Measurements from ENCODE around the gene ENPP3.

Gene ENPP3

DNA sequence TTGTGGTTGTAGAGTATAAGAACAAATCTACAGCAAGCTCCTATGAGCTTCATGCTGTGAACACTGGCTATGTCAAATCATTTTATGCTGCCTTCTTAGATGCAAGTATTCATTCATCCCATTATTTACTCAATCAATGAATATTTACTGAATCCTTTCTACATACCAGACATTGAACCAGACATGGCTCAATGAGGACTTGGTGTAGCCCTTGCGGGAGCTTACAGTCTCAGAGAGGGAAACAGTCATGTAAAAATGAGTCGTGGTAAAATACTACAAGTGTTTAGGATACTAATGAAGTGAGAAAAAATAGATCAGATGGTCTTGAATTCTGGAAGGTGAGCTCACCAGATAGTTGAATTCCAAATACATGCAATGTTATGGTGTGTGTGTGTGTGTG is 125.9 kb downstream of the ENPP3 start:
- peaks cover 37% of the 10 kb centered on the region for H3K27me3 Mint-ChIP-seq (ENCODE audit: low read depth)

DNA sequence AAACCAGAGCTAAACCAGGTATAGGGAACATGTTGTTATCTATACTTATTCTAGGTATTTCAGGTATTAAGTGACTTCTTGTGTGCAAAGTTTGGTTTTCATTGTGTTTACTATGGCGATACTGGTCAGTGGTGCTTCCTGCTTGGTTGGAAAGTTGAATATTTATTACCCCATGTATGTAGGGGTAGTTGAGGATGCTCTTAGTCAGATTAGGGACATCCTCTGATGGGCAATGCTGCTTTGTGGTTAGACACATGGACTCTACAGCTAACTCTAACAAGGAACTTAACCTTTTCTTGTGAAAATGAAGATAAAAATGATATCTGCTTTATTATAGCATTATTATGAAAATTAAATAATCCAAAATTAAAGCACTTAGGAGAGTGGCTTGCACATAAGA is 126.6 kb downstream of the ENPP3 start:
- Mint-ChIP-seq H3K27ac (no peak overlapping the region), H3K27me3 (ENCODE audit: low read depth) (peaks cover 40% of the 10 kb centered on the region), H3K36me3 (ENCODE audit: low read depth) (no peaks in the 10 kb centered on the region), H3K4me3 (no peak overlapping the region), H3K9me3 (no peaks in the 10 kb centered on the region), H3K4me1 (ENCODE audit: low read depth) (no peaks in the 10 kb centered on the region)
- DNase-seq (ENCODE audit: low spot score) = no peak

More for the DNA sequence above, 125.9 kb downstream of the ENPP3 start:
- no peak overlapping the region for H3K27ac Mint-ChIP-seq
- no peak for DNase-seq (ENCODE audit: low spot score)
- no peak overlapping the region for H3K4me3 Mint-ChIP-seq
- H3K36me3 Mint-ChIP-seq (ENCODE audit: low read depth) = no peaks in the 10 kb centered on the region
- H3K9me3 Mint-ChIP-seq = no peaks in the 10 kb centered on the region
- H3K4me1 Mint-ChIP-seq (ENCODE audit: low read depth) = no peaks in the 10 kb centered on the region

DNA sequence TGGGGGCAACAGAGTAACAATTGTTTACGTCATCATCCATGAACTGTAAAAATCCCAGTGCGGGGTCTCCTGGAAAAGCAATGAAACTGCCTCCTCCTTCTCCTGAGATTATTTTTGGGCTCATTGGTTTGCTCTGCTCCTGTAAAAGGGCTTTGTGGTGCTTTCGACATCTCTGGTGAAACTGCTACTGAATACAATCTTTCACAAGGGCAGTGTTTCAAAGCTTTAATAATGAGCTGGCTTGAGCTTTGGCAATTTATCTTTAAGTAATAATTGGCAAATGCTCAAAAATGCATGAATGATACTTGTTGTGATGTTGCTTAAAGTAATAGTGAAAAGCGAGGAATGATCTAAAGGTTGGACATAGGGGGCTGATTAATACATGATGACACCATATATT is 127.2 kb downstream of the ENPP3 start:
- Mint-ChIP-seq H3K27ac (no peak overlapping the region), H3K4me1 (ENCODE audit: low read depth) (no peaks in the 10 kb centered on the region), H3K36me3 (ENCODE audit: low read depth) (no peaks in the 10 kb centered on the region), H3K9me3 (no peaks in the 10 kb centered on the region), H3K27me3 (ENCODE audit: low read depth) (peaks cover 40% of the 10 kb centered on the region), H3K4me3 (no peak overlapping the region)
- no peak for DNase-seq (ENCODE audit: low spot score)

DNA sequence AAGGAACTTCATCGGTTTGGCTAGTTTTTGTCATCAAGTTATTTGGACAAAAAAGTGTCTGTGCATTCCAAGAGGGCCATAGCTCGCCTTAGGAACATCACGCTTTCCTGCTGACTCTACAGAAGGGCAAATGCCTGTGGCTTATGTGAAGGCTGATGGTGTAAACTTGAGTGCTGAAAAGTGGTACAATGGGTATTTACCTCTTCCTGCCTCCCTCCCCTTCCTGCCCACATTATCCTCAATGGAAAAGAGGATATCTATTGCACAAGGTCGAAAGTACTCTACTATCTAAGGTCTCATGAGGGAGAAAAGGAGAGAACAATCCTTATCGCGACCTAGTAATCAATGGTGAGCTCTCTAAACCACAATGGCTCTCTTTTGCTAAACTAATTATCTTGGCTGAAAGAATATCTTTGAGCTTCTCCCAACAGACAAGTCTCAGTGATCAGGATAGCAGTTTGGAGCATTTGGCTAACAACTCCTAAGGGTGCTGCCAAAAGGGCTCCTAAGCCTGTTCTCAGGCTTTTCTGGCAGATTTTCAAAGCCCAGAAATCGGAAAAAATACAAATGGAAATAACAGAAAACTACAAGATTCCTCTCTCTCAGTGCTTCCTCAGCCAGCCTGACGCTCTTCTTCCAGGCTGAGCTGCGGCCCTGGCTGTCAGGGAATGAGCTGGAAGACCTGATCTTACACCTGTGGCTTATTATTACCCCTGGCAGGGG is 128.1 kb downstream of the ENPP3 start:
- H3K27ac Mint-ChIP-seq = no peak overlapping the region
- no peaks in the 10 kb centered on the region for H3K36me3 Mint-ChIP-seq (ENCODE audit: low read depth)
- H3K4me1 Mint-ChIP-seq (ENCODE audit: low read depth) = no peaks in the 10 kb centered on the region
- no peak overlapping the region for H3K4me3 Mint-ChIP-seq
- DNase-seq (ENCODE audit: low spot score) = no peak
- peaks cover 37% of the 10 kb centered on the region for H3K27me3 Mint-ChIP-seq (ENCODE audit: low read depth)
- no peaks in the 10 kb centered on the region for H3K9me3 Mint-ChIP-seq

DNA sequence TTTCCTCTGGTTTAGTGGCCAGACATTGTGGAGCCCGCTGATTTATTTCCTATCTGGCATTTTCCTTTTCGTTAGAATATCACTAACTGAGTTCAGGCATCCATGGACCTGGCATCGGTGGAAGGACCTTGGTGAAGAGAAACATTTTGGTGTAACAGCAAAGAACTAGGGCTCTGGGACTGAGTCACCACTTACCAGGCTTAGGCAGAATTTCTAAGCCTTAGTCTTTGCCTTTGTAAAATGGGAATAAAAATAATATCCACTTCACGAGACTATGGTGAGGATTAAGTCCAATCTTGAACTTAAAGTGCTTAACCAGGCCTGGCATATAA is 128.7 kb downstream of the ENPP3 start:
- H3K27me3 Mint-ChIP-seq (ENCODE audit: low read depth) = peaks cover 37% of the 10 kb centered on the region
- no peak overlapping the region for H3K27ac Mint-ChIP-seq
- H3K9me3 Mint-ChIP-seq = no peaks in the 10 kb centered on the region
- no peak overlapping the region for H3K4me3 Mint-ChIP-seq
- H3K4me1 Mint-ChIP-seq (ENCODE audit: low read depth) = no peaks in the 10 kb centered on the region
- no peaks in the 10 kb centered on the region for H3K36me3 Mint-ChIP-seq (ENCODE audit: low read depth)
- DNase-seq (ENCODE audit: low spot score) = no peak

DNA sequence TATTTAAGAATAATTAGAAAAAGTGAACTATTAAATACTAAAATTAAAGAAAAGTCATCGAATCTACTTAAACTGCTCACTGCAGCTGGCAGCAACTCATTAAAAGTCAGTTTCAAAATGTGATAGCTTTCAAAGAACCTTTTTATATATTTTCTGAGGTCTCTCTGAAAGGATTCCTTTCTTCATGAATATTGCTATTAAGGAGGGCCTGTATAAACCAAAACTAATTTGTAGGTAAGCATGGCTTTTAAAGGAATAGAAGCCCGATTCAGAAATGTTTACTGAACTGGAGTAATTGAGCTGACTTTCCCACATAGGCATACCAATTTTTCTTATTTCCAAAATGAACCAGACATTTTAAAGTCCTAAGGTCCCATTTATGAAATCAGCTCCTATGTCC is 129.5 kb downstream of the ENPP3 start:
- Mint-ChIP-seq H3K9me3 (no peaks in the 10 kb centered on the region), H3K27me3 (ENCODE audit: low read depth) (peaks cover 37% of the 10 kb centered on the region)
- no peak for DNase-seq (ENCODE audit: low spot score)

DNA sequence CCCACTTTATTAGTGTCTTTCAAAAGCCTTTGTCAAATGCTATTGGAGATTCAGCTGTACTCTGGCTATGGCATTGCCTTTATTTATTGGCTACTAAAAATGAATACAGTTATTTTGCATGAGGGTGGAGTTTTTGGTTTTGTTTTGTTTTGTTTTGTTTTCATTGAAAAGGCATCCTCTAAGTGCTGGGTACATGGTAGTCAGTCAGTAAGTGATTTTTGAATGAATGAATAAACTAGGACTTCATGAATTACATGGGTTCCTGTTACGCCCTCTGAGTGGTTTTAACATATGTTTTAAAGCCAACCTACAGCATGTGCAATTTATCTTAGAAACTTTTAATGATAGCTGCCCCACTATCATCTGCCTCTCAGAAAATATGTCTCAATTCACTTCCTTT is 131.9 kb downstream of the ENPP3 start:
- H3K4me1 Mint-ChIP-seq (ENCODE audit: low read depth) = no peaks in the 10 kb centered on the region
- no peak overlapping the region for H3K4me3 Mint-ChIP-seq
- no peak for DNase-seq (ENCODE audit: low spot score)
- no peaks in the 10 kb centered on the region for H3K9me3 Mint-ChIP-seq
- no peak overlapping the region for H3K27ac Mint-ChIP-seq
- H3K27me3 Mint-ChIP-seq (ENCODE audit: low read depth) = peaks cover 36% of the 10 kb centered on the region
- H3K36me3 Mint-ChIP-seq (ENCODE audit: low read depth) = no peaks in the 10 kb centered on the region

More for the DNA sequence above, 129.5 kb downstream of the ENPP3 start:
- no peak overlapping the region for H3K27ac Mint-ChIP-seq
- no peak overlapping the region for H3K4me3 Mint-ChIP-seq
- H3K4me1 Mint-ChIP-seq (ENCODE audit: low read depth) = no peaks in the 10 kb centered on the region
- no peaks in the 10 kb centered on the region for H3K36me3 Mint-ChIP-seq (ENCODE audit: low read depth)

DNA sequence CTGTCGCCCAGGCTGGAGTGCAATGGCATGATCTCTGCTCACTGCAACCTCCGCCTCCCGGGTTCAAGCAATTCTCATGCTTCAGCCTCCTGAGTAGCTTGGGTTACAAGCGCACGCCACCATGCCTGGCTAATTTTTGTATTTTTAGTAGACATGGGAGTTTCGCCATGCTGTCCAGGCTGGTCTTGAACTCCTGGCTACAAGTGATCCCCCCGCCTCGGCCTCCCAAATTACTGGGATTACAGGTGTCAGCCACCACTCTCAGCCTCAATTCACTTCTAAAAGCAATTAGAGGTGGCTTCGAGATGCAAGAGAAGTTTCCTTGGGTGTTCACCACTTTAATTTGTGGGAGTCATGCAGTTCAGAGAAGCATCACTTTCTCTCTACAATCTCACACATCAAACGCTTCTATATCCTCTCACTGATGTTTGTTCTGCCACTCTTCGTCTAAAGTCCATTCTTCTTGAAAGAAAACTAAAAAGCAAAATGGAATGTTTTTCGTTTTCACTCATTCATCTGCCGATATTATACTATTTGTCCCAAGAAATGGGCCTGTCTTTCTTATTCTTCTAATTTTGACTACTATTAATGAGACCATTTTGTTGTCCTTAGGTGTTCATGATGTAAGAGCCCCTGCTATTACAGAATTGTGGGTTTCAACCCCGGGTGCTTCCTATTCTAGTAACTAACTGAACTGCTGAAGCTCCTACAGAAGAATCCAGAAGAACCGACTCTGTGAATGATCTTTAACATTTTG is 132.5 kb downstream of the ENPP3 start:
- H3K4me3 Mint-ChIP-seq = no peak overlapping the region

DNA sequence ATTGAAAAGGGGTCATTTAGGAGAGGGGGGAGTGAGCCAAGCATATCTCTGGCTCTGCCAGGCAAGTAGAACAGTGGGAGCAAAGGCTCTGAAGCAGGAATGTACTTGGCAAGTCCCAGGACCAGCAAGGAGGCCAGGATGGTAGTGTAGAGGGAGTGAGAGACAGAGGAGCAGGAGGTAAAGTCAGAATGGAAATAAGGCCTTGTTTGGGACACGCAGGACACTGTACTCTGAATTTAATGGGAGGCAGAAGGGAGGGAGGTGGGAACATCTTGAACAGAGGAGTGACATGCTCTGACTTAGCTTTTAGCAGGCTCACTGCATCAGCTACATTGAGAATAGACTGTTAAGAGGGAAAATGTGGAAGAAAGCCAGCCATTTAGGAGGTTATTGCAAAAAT is 133.7 kb downstream of the ENPP3 start:
- H3K9me3 Mint-ChIP-seq = no peaks in the 10 kb centered on the region
- peaks cover 34% of the 10 kb centered on the region for H3K27me3 Mint-ChIP-seq (ENCODE audit: low read depth)
- H3K36me3 Mint-ChIP-seq (ENCODE audit: low read depth) = no peaks in the 10 kb centered on the region
- DNase-seq (ENCODE audit: low spot score) = no peak
- no peak overlapping the region for H3K4me3 Mint-ChIP-seq
- H3K4me1 Mint-ChIP-seq (ENCODE audit: low read depth) = no peaks in the 10 kb centered on the region
- H3K27ac Mint-ChIP-seq = no peak overlapping the region

More for the DNA sequence above, 132.5 kb downstream of the ENPP3 start:
- no peaks in the 10 kb centered on the region for H3K9me3 Mint-ChIP-seq
- peaks cover 35% of the 10 kb centered on the region for H3K27me3 Mint-ChIP-seq (ENCODE audit: low read depth)
- no peak for DNase-seq (ENCODE audit: low spot score)
- H3K36me3 Mint-ChIP-seq (ENCODE audit: low read depth) = no peaks in the 10 kb centered on the region
- H3K4me1 Mint-ChIP-seq (ENCODE audit: low read depth) = no peaks in the 10 kb centered on the region
- no peak overlapping the region for H3K27ac Mint-ChIP-seq

DNA sequence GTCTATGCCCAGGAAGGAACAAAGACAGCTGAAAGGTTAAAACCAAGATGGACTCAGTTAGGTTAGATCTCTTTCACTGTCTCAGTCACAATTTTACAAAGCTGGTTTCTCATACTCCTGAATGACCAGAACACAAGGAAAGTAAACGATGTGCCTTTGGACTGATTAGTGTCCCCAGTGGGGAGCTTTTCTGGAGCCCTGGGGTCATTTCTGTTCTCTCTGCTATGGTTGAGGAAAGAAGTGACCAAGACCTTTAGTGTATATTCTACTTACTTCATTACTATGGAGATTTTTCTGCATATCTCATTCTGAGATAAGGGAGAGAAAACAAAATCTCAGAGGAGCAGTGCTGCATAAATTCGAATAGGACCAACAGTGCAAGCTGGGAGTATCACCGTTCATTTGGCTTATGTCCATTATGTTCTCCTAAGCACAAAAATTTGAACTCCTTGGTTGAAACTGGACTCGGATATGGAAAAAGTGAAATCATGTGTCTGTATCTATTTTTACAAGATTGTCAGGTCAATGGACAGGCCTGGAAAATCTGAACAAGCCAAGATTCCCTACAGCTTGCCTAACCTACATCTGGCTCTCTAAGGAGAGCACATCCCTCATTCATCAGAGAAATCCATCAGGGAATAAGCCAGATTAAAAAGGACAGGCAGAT is 136.3 kb downstream of the ENPP3 start:
- no peak overlapping the region for H3K4me3 Mint-ChIP-seq
- H3K36me3 Mint-ChIP-seq (ENCODE audit: low read depth) = no peaks in the 10 kb centered on the region
- no peak overlapping the region for H3K27ac Mint-ChIP-seq
- no peak for DNase-seq (ENCODE audit: low spot score)
- H3K4me1 Mint-ChIP-seq (ENCODE audit: low read depth) = no peaks in the 10 kb centered on the region
- no peaks in the 10 kb centered on the region for H3K9me3 Mint-ChIP-seq
- H3K27me3 Mint-ChIP-seq (ENCODE audit: low read depth) = peaks cover 26% of the 10 kb centered on the region

DNA sequence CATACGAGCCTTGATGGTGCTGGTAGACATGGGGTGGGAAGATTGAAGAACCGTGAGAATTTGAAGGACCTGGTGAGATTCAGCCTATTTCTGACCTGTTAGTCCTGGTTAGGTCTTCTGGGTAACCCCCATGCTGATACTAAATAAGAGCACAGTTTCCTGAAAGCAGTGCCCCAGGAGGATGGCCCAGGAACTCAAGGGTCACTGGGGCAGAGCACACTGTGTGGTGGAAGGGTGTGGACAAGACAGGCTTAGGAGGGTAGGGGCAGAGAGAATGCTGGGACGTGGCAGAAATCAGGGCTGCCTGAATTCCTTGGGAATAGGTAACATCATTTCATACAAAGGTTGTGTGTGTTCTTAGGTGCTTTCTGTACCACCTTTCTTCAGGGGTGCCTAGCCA is 138.8 kb downstream of the ENPP3 start:
- peaks cover 25% of the 10 kb centered on the region for H3K27me3 Mint-ChIP-seq (ENCODE audit: low read depth)
- no peak overlapping the region for H3K27ac Mint-ChIP-seq
- no peaks in the 10 kb centered on the region for H3K36me3 Mint-ChIP-seq (ENCODE audit: low read depth)
- H3K4me3 Mint-ChIP-seq = no peak overlapping the region
- H3K4me1 Mint-ChIP-seq (ENCODE audit: low read depth) = no peaks in the 10 kb centered on the region
- no peak for DNase-seq (ENCODE audit: low spot score)
- H3K9me3 Mint-ChIP-seq = no peaks in the 10 kb centered on the region

DNA sequence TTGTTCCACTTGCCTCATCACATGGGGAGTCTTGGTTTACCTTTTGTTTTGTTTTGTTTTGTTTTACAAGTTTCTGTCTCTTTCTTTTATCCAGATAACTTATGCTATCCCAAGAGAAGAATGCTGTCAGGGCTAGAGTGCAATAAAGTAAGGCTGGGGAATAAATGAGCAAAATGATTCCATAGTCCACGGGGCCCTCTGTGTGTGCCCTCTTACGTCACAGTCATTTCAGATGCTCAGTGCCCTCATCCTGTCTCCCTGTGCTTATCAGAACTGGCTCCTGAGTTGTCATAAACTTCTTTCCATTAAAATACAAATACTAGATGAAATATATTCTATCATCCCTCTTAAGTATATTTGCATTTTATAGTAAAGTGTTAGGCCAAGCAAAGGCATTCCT is 139.9 kb downstream of the ENPP3 start:
- no peak overlapping the region for H3K27ac Mint-ChIP-seq
- DNase-seq (ENCODE audit: low spot score) = no peak
- H3K4me1 Mint-ChIP-seq (ENCODE audit: low read depth) = no peaks in the 10 kb centered on the region
- no peak overlapping the region for H3K4me3 Mint-ChIP-seq
- peaks cover 28% of the 10 kb centered on the region for H3K27me3 Mint-ChIP-seq (ENCODE audit: low read depth)
- no peaks in the 10 kb centered on the region for H3K36me3 Mint-ChIP-seq (ENCODE audit: low read depth)
- no peaks in the 10 kb centered on the region for H3K9me3 Mint-ChIP-seq

DNA sequence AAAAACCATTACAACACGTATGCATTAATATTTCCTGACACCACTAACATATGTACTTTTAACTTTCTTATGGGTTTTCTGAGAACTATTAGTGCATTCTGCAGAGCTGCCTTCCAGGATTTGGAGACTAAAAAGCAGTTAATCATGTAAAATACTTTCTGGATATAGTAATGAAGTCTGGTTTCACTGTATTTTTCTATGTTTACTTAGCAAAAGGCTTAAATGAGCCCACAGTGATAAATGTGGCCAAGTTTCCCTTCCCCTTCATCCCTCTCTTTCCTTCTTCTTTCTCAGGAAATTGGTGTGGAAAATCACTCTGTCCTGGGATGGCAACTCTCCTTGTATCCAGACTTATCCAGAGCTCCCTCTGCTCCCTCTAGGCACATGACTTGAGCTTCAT is 141.1 kb downstream of the ENPP3 start:
- Mint-ChIP-seq H3K27ac (no peak overlapping the region), H3K27me3 (ENCODE audit: low read depth) (peaks cover 22% of the 10 kb centered on the region), H3K4me1 (ENCODE audit: low read depth) (no peaks in the 10 kb centered on the region), H3K9me3 (no peaks in the 10 kb centered on the region), H3K36me3 (ENCODE audit: low read depth) (no peaks in the 10 kb centered on the region), H3K4me3 (no peak overlapping the region)
- DNase-seq (ENCODE audit: low spot score) = no peak

DNA sequence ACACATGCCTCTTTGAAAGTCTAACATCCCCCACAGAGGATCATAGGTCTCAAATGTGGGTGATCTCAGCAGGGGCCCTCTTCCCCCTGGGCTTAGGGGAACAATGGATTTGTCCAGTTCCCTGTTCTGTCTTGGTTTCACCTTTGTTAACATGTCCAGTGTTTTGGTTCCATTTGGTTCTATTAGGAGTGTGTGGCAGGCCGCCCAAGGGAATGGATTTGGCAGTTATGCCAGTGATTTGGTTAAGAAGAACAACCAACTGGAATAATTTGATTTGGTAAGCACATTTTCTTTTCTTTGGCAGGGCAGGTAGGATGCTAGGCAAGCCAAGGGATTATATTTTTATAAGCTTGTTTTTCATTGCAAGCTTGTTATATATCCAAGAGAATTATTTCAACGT is 142.2 kb downstream of the ENPP3 start:
- Mint-ChIP-seq H3K36me3 (ENCODE audit: low read depth) (no peaks in the 10 kb centered on the region), H3K9me3 (no peaks in the 10 kb centered on the region), H3K4me3 (no peak overlapping the region), H3K27me3 (ENCODE audit: low read depth) (peaks cover 17% of the 10 kb centered on the region), H3K4me1 (ENCODE audit: low read depth) (no peaks in the 10 kb centered on the region), H3K27ac (no peak overlapping the region)
- DNase-seq (ENCODE audit: low spot score) = no peak
